ENCODE measurements around the gene SEC24D.
A peak's percentile ranks its signal among the peaks of the same experiment; 100 is the strongest.

The SEC24D gene

DNA sequence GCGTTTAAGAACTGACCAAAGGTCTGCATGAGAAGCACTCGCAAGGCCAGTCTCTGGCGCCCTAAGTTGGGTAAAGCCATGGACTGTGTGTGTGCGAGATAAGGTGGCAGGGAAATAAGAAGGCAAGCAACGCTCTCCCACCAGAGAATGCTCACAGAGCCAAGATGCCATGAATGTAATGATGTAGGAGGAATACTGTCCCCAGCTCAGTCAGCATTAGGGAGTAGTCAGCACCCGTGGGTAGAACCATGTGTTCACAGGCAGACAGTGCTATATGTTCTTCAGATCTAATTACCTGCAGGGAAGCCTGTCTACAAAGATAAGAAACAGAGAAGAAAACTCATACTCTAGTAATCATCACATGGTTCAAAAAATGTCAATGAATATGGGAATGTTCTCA lies 68.8 kb downstream of the SEC24D start:
- H3K36me3 Mint-ChIP-seq (ENCODE audit: low read depth) = peaks cover 74% of the 10 kb centered on the region
- H3K27me3 Mint-ChIP-seq = no peaks in the 10 kb centered on the region
- H3K4me1 Mint-ChIP-seq (ENCODE audit: low read depth) = no peaks in the 10 kb centered on the region
- intact Hi-C loops (cut with micrococcal nuclease) = no loop called here
- H3K27ac Mint-ChIP-seq = no peak overlapping the region
- no peak overlapping the region for H3K4me3 Mint-ChIP-seq
- no peaks in the 10 kb centered on the region for H3K9me3 Mint-ChIP-seq

DNA sequence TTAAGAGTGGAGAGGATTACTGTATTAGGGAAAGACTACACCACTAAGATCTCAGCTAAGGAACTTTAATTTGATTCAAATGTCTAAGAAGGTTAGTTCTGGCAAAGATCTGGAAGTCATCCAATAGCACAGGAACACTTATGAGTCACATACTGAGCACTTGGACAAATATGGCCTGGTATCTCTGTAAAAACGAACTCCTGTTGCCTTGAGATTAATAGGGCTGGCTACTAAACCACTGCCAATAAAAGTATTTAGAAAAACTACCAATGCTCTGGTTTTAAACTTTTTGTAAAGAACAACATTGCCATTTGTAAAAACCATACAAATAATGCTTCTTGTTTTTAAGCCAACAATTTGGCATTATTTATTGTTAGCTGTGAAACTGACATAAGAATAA lies 70.5 kb downstream of the SEC24D start:
- H3K36me3 Mint-ChIP-seq (ENCODE audit: low read depth) = peaks cover 90% of the 10 kb centered on the region
- H3K4me1 Mint-ChIP-seq (ENCODE audit: low read depth) = peaks cover under 1% of the 10 kb centered on the region
- H3K27ac Mint-ChIP-seq = no peak overlapping the region
- no peaks in the 10 kb centered on the region for H3K9me3 Mint-ChIP-seq
- intact Hi-C loops (cut with micrococcal nuclease) = no loop called here
- no peak overlapping the region for H3K4me3 Mint-ChIP-seq
- H3K27me3 Mint-ChIP-seq = no peaks in the 10 kb centered on the region

DNA sequence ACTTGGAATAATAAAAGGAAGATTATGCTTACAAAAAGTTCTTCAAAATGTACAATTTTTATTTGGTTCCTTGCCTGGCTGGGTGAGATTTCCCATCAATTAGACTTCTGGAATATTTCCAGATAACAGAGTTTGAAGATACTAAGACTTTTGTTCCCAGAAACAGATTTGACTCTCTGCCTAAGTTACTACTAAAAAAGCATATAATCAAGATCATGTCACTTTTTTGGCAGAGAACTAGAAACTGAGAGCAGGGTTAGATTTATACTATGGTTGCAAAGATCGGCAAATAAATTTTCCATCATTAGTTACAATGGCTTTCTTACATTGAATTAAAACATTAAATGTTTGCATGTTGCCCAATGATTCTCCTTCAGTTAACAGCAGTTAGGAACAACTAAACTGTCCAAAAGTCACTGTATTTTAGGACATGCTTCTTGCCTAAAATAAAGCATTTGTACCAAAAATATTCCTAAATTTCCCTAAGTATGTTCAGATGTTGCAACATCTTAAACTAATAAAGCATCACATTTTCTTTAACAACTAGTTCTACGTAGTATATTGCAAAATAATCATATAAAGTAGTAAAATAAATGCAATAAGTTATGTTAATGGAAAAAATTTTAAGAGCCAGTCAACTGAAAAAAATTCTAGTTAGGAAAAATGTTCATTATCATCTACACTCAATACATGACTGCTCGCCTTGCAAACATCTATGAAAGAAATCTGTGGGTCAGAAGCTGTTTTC lies 73.0 kb downstream of the SEC24D start:
- peaks cover 16% of the 10 kb centered on the region for H3K4me1 Mint-ChIP-seq (ENCODE audit: low read depth)
- intact Hi-C loops (cut with micrococcal nuclease) = no loop called here
- no peak overlapping the region for H3K27ac Mint-ChIP-seq
- peaks cover 83% of the 10 kb centered on the region for H3K36me3 Mint-ChIP-seq (ENCODE audit: low read depth)
- no peaks in the 10 kb centered on the region for H3K27me3 Mint-ChIP-seq
- H3K4me3 Mint-ChIP-seq = no peak overlapping the region
- H3K9me3 Mint-ChIP-seq = no peaks in the 10 kb centered on the region

DNA sequence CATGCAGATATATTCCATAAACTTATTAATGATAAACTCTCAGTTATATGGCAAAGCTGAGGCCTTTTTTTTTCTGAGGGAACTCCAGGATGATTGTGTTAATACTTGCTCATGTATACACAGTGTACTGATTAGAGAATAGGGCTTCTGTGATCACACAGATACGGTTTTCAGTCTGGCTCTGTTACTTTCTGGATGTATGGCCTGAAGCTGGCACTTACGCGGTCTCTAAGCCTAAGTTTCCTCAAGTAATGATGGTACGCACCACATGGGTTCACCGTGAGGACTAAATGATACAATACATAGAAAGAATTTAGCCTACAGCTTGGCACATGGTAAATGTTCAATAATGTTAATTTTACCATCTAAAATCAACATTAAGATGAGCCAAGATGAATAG lies 73.8 kb downstream of the SEC24D start:
- H3K36me3 Mint-ChIP-seq (ENCODE audit: low read depth) = peaks cover 82% of the 10 kb centered on the region
- no peaks in the 10 kb centered on the region for H3K27me3 Mint-ChIP-seq
- H3K27ac Mint-ChIP-seq = no peak overlapping the region
- H3K4me1 Mint-ChIP-seq (ENCODE audit: low read depth) = peaks cover 16% of the 10 kb centered on the region
- no peaks in the 10 kb centered on the region for H3K9me3 Mint-ChIP-seq
- intact Hi-C loops (cut with micrococcal nuclease) = no loop called here
- H3K4me3 Mint-ChIP-seq = no peak overlapping the region

DNA sequence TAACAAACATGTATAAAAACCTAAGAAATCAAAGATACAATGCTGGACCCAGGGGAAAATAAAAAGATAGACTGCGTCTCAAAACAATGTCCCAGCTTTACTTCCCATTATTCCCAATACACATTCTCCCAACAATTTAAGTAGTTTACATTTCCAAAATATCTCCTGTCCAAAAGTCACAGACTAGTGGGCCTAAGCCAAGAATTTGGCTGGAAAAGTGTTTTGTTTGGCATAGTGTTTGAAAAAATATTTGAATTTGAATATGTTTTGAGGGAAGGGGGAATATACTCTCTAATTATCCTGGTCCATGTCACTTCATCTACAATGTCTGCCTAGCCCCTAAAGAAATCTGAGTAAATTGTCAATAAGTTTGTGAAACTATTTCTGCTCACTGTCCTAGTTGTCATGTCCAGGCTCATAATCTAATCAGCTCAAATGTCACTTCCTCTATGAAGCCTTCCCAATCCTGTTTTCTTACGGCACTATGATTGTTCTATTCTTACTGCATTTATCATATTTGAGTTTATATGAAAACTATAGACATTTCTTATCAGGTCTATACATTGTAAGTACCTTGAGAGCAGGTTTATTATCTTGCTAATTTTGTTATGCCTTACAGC lies 74.4 kb downstream of the SEC24D start:
- intact Hi-C loops (cut with micrococcal nuclease) = no loop called here
- Mint-ChIP-seq H3K4me3 (no peak overlapping the region), H3K4me1 (ENCODE audit: low read depth) (peaks cover 16% of the 10 kb centered on the region), H3K27me3 (no peaks in the 10 kb centered on the region), H3K36me3 (ENCODE audit: low read depth) (peaks cover 82% of the 10 kb centered on the region), H3K27ac (no peak overlapping the region), H3K9me3 (no peaks in the 10 kb centered on the region)

DNA sequence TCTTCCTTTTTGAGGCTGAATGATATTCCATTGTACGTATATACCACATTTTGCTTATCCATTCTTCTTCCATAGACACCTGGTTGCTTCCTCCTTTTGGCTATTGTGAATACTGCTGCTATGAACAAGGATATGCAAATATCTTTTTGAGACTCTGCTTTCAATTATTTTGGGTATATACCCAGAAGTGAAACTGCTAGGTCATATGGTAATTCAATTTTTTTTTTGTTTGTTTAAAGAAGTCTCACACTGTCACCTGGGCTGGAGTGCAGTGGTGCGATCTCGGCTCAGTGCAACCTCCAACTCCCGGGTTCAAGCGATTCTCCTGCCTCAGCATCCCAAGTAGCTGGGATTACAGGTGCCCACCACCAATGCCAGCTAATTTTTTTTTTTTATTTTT lies 75.4 kb downstream of the SEC24D start:
- no peaks in the 10 kb centered on the region for H3K9me3 Mint-ChIP-seq
- H3K27ac Mint-ChIP-seq = no peak overlapping the region
- intact Hi-C loops (cut with micrococcal nuclease) = no loop called here
- peaks cover 84% of the 10 kb centered on the region for H3K36me3 Mint-ChIP-seq (ENCODE audit: low read depth)
- no peaks in the 10 kb centered on the region for H3K27me3 Mint-ChIP-seq
- peaks cover 16% of the 10 kb centered on the region for H3K4me1 Mint-ChIP-seq (ENCODE audit: low read depth)
- H3K4me3 Mint-ChIP-seq = no peak overlapping the region

DNA sequence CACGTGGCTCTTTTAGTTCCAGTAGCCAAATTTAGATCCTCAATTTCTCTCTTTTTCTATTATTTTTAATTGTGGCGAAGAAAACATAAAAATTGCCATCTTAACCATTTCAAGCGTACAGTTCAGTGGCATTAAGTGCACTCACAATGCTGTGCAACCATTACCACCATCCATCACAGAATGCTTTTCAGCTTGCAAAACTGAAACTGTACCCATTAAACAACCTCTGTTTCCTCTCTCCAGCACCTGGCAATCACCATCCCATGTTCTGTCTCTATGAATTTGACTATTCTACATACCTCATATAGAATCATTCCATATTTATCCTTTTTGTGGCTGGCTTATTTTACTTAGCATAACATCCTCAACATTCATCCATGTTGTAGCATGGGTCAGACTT lies 75.8 kb downstream of the SEC24D start:
- H3K27ac Mint-ChIP-seq = no peak overlapping the region
- no peaks in the 10 kb centered on the region for H3K27me3 Mint-ChIP-seq
- peaks cover 16% of the 10 kb centered on the region for H3K4me1 Mint-ChIP-seq (ENCODE audit: low read depth)
- H3K9me3 Mint-ChIP-seq = no peaks in the 10 kb centered on the region
- intact Hi-C loops (cut with micrococcal nuclease) = no loop called here
- no peak overlapping the region for H3K4me3 Mint-ChIP-seq
- H3K36me3 Mint-ChIP-seq (ENCODE audit: low read depth) = peaks cover 88% of the 10 kb centered on the region

DNA sequence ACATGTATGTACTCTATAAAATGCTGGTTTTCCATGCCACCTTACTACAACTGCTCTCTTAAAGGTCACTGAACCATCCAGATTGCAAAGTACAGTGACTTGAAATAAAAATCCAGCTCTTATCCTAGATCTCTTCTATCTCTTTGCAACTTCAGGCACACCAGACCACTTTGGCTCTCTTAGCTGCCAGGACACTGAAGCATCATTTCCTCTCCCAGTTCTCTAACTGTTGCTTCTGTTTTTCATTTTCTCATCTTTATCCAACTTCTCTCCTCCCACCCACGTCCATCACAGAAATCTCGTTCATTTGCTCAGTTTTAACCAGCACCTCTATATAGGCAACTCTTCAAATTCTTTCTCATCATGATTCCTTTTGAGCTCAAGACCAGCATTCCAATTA lies 76.4 kb downstream of the SEC24D start:
- Mint-ChIP-seq H3K27me3 (no peaks in the 10 kb centered on the region), H3K27ac (peak overlapping the region; percentile 34), H3K36me3 (ENCODE audit: low read depth) (peaks cover 86% of the 10 kb centered on the region)

DNA sequence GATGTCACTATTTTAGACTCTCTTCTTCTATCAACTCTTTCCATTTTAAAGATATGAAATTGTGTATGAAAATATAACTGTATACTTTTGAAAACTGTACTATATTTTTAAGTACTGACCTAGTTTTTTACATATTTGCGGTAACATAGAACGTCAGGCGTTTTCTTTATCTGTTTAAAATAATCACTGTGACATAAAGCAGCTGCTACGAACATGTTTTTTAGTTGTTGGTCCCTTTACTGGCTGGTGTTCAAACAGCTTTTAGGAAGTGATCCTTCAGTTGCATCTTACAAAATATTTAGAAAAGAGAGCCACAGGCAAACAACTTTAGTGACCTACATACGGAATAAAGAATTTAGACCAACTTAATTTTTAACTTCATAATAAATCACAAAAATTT lies 77.6 kb downstream of the SEC24D start:
- Mint-ChIP-seq H3K27me3 (no peaks in the 10 kb centered on the region), H3K9me3 (no peaks in the 10 kb centered on the region), H3K4me1 (ENCODE audit: low read depth) (peaks cover 16% of the 10 kb centered on the region), H3K4me3 (no peak overlapping the region), H3K36me3 (ENCODE audit: low read depth) (peaks cover 86% of the 10 kb centered on the region), H3K27ac (no peak overlapping the region)
- intact Hi-C loops (cut with micrococcal nuclease) = no loop called here

More for the DNA sequence above, 76.4 kb downstream of the SEC24D start:
- intact Hi-C loops (cut with micrococcal nuclease) = no loop called here
- H3K4me1 Mint-ChIP-seq (ENCODE audit: low read depth) = peaks cover 16% of the 10 kb centered on the region
- no peak overlapping the region for H3K4me3 Mint-ChIP-seq
- no peaks in the 10 kb centered on the region for H3K9me3 Mint-ChIP-seq

DNA sequence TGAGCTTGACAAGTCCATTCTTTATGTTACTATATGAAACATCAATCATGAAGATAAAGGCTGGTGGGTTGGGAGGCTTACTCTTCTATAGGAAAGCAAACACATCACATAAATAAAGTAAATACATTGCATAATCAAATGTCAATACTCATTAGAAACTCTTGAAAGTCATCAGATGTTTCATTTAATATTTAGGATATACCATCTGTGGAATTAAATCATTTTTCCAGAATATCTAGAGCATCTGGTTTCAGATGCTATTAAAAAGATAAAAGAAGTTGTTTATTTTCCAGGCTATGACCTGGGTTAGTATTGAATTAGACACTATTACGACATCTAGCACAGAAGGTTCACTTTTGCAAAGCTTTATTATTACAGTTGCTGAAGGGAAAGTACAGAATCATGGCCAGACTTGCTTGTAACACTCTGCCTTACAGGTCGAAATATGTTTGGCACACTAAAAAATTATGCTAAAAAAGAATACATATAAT lies 78.1 kb downstream of the SEC24D start:
- intact Hi-C loops (cut with micrococcal nuclease) = no loop called here
- no peak overlapping the region for H3K27ac Mint-ChIP-seq
- no peak overlapping the region for H3K4me3 Mint-ChIP-seq
- H3K4me1 Mint-ChIP-seq (ENCODE audit: low read depth) = peaks cover 16% of the 10 kb centered on the region
- H3K27me3 Mint-ChIP-seq = no peaks in the 10 kb centered on the region
- peaks cover 84% of the 10 kb centered on the region for H3K36me3 Mint-ChIP-seq (ENCODE audit: low read depth)
- no peaks in the 10 kb centered on the region for H3K9me3 Mint-ChIP-seq

DNA sequence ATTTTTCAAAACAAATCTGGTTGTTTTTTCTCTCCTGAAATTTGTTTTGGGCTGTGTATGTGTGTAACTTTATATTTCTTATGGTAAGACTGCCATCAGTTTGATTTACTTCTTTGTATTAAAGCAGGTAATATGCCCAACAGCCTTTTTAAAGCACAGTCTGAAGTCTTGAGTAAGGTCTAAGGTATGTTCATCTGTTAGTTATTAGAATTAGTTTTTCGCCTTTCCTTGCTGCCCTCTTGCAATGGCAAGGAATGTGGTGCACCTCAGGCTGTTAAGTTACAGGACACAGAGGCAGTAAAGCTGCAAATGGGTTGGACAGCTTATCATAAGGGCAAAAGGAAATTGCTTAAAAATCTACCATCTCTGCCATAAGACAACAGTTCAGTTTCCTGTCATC lies 79.0 kb downstream of the SEC24D start:
- H3K4me3 Mint-ChIP-seq = no peak overlapping the region
- peaks cover 16% of the 10 kb centered on the region for H3K4me1 Mint-ChIP-seq (ENCODE audit: low read depth)
- no peaks in the 10 kb centered on the region for H3K9me3 Mint-ChIP-seq
- peaks cover 86% of the 10 kb centered on the region for H3K36me3 Mint-ChIP-seq (ENCODE audit: low read depth)
- intact Hi-C loops (cut with micrococcal nuclease) = no loop called here
- no peaks in the 10 kb centered on the region for H3K27me3 Mint-ChIP-seq
- no peak overlapping the region for H3K27ac Mint-ChIP-seq

DNA sequence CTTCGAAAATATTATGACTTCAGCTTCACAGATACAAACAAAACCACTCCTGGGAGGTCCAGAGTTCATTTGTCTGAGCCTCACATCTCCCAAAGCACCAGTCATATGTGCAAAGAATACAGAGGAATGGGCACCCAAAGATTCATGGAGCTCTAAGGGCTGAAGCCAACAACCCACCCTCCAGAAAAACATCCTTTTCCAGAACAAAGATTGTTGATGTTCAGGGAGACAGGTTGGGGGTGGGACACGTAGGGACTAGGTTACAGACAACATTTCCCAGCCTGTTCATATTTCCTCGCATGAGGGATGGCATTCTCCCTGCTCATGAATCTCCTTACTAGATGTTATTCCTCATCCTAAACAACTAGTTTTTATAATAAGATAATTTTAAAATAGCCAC lies 79.5 kb downstream of the SEC24D start:
- intact Hi-C loops (cut with micrococcal nuclease) = no loop called here
- Mint-ChIP-seq H3K9me3 (no peaks in the 10 kb centered on the region), H3K4me3 (no peak overlapping the region), H3K36me3 (ENCODE audit: low read depth) (peaks cover 86% of the 10 kb centered on the region), H3K27me3 (no peaks in the 10 kb centered on the region), H3K27ac (no peak overlapping the region), H3K4me1 (ENCODE audit: low read depth) (peaks cover 16% of the 10 kb centered on the region)

DNA sequence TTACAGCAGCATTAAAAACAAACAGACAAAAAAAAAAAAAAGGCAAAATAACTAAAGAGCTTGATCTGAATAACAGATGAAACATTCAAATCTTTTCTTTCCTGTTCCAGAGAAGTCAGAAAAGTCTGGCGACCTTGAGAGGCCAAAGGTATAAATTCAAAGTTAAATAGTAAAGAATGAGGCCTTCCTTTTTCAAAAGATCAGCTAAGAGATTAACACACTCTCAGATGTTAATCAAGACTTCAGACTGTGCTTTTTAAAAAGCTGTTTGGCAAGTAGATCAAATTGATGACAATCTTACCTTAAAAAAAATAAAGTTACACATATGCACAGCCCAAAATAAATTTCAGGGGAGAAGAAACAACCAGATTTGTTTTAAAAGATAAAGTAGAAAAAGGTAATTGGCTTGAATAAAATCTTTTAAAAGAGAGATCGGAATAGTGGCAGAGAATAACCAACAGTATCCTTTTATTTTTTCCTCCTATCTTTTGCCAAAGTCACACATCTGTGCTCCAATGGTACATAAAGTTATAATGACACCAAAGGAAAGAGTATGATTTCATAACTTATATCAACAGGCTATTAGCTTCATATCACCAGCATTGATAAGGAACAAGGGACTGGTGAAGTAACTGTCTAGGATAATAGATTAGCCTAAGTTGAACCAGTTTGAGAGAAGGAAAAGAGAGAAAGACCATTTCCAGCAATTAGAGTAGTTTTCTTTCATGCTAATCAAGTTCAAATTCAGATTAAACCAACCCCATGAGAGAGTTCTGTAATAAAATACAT lies 80.3 kb downstream of the SEC24D start:
- no peak overlapping the region for H3K4me3 Mint-ChIP-seq
- no peaks in the 10 kb centered on the region for H3K9me3 Mint-ChIP-seq
- peaks cover 86% of the 10 kb centered on the region for H3K36me3 Mint-ChIP-seq (ENCODE audit: low read depth)
- intact Hi-C loops (cut with micrococcal nuclease) = no loop called here
- no peak overlapping the region for H3K27ac Mint-ChIP-seq
- peaks cover 16% of the 10 kb centered on the region for H3K4me1 Mint-ChIP-seq (ENCODE audit: low read depth)
- H3K27me3 Mint-ChIP-seq = no peaks in the 10 kb centered on the region

DNA sequence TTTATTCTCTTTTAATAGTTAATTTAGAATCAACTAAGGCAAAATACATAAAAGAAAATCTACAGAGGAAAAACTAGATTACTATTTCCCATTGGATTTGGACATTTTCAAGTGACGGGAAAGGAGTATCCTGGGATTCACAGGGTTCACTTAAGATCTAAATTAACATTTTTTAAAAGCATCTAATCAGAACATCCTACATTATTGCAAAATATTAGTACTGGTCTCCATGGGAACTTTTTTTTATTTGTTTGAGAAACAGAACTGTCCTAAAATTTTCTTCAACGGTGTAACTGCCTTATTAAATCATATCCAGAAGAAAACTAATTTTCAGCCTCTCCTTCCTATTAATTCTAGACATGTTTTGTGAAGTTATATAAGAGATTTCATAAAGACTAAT lies 81.0 kb downstream of the SEC24D start:
- no peak overlapping the region for H3K4me3 Mint-ChIP-seq

More for the DNA sequence above, 81.0 kb downstream of the SEC24D start:
- intact Hi-C loops (cut with micrococcal nuclease) = no loop called here
- no peaks in the 10 kb centered on the region for H3K27me3 Mint-ChIP-seq
- no peak overlapping the region for H3K27ac Mint-ChIP-seq
- H3K4me1 Mint-ChIP-seq (ENCODE audit: low read depth) = peaks cover 10% of the 10 kb centered on the region
- H3K36me3 Mint-ChIP-seq (ENCODE audit: low read depth) = peaks cover 83% of the 10 kb centered on the region
- no peaks in the 10 kb centered on the region for H3K9me3 Mint-ChIP-seq
